GM12872 (cell line): ENCODE data around the gene TMEM252.

ENCODE experiments used
- CTCF ChIP-seq: IDR thresholded peaks from 3 replicates; pipeline ENCODE4 v1.5.1; 2011; ENCODE audit warnings: low read depth, mild to moderate bottlenecking, low read length, moderate library complexity; ENCODE audit not compliant: insufficient read depth

TMEM252 gene

GRCh38 chr9:68537616-68537880 lies 3.1 kb downstream of the TMEM252 start:
- TF ChIP-seq CTCF: no peak

- no peak for TF ChIP-seq CTCF
Measured at GRCh38 chr9:68536876-68537615, 3.6 kb downstream of the TMEM252 start.

- no peak for TF ChIP-seq CTCF
Measured at GRCh38 chr9:68533678-68534077, 7.0 kb downstream of the TMEM252 start.

- no peak for TF ChIP-seq CTCF
Measured at GRCh38 chr9:68532131-68532530, 8.6 kb downstream of the TMEM252 start.

GRCh38 chr9:68530618-68531017 lies 10.1 kb downstream of the TMEM252 start:
- TF ChIP-seq CTCF: no peak

- TF ChIP-seq CTCF: no peak
Measured at GRCh38 chr9:68523367-68523936, 17.2 kb downstream of the TMEM252 start.

GRCh38 chr9:68522954-68523353 lies 17.7 kb downstream of the TMEM252 start:
- no peak for TF ChIP-seq CTCF
